NOMO-1 (cell line): ENCODE measurements around the gene MRPS21.
A peak's percentile ranks its signal among the peaks of the same experiment; 100 is the strongest.

Experiments
- DNase-seq, 2 experiments: peaks; one replicate each; lab custom pipeline; 2025; ENCODE audit not compliant: unreplicated experiment in 2 of 2; lab: John Stamatoyannopoulos, UW

MRPS21 gene

DNA sequence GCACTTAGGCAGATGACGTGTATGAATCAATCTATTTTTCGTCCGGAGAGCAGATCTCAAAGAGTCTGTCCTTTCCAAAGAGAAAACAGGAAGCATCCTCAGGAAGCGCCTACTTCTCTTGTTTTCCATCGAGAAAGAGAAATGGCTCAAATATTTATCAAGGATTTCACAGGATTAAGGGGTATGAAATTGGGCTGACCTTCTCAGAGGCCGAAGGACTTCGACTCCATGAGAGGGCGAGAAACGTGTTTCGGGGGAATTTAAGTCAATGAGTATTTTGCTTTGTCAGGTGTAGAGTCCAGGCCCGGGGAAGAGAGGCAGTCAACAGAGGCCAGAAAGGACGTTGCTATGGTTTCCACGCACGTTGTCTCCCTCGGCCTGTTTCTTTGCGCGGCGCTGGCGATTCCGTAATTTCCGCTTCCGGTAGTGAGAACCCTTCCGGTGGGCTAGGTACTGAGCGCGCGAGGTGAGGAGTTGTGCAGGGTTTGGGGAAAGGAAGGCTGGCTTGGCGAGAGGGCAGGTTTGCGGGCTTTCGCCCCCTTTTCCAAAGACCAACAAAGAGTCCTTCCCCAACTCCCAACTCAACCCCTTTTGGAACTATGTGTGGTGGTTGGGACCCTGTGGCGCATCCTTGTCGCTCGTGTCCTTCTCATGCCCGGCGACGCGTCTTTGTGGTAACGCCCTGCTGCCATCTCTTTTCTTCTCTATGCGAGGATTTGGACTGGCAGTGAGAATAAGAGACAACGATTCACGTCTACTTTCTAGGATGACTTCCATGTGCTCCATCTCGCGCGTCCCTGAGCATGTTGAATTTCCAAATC lies at the start of gene MRPS21:
MRPS21 (plus strand) TSS at position 429 of the 821 bp plus-strand sequence. CDS start 506 bp downstream, outside the sequence.
- peak; percentile 94 for DNase-seq

DNA sequence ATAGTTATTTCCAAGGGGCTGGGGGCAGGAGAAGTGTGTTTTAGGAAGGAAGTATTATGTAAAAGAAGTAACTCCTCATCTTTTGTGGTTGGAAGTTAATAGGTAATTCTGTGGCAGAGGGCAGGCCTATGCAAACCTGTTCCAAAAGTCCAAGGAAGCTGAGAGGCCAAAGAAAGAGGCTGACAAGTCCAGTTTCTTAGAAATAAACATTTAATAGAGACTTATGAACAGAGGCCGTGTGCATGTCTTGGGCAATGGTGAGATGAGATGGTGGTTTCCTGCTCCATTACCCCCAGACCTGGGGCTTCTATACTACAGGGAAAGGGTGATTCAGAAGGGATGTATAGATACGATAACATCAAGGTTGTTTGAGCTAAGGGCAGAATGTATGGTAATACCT lies 43.7 kb upstream of the MRPS21 start:
- DNase-seq: no peak

DNA sequence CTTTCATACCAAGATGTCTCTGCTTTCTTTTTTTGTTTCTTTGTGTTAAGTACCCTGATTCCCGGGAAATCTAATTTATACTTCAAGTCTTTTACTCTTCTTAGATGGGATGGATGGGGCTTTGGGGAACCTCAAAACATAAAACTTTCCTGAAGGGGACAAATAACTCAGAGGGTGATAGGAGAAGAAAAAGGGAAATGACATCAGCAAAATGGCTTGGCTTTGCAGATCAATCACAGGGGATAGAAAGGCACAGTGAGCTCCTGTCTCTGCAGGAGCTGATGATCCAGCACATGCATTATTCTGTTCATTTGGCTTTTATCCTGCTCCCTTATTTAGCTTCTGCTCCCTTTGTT lies 37.5 kb upstream of the MRPS21 start:
- DNase-seq: peak in 1 of 2 experiments; percentile 40

DNA sequence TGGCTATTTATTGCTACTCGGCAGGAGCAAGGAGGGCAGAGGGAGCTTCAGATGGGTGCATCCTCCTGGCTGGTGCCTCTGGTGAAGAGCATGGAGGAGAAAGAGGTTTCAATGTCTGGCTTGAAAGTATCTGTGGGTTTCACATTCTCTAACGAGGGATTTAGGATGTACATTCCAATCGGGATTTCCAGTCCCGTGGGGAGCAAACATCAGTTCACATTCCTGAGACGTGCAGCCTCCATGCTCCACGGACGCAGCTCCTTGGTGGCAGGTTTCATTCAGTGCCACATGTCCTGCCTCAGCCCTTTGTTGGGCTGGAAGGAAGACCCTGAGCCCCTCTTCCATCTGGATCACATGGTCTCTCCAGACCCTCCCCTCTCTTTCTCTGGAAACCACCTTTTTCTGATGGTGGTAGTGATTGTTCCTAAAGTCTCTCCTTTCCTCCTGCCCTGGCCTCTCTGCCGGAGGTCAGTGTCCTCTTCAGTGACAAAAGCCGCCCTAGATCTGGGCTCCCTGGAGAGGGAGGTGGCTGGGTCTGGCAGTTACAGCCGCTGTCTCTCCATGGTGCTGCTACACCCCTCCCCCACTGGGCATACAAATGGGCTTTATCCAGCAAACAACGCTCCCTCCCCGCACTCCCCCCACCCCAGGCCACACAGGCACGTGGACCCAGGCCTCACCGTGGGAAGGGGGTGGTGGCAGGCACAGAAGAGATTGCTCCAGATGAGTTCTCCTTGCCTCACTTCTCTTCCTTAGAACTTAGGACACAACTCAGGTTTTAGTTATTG lies 36.9 kb upstream of the MRPS21 start:
- DNase-seq: no peak

DNA sequence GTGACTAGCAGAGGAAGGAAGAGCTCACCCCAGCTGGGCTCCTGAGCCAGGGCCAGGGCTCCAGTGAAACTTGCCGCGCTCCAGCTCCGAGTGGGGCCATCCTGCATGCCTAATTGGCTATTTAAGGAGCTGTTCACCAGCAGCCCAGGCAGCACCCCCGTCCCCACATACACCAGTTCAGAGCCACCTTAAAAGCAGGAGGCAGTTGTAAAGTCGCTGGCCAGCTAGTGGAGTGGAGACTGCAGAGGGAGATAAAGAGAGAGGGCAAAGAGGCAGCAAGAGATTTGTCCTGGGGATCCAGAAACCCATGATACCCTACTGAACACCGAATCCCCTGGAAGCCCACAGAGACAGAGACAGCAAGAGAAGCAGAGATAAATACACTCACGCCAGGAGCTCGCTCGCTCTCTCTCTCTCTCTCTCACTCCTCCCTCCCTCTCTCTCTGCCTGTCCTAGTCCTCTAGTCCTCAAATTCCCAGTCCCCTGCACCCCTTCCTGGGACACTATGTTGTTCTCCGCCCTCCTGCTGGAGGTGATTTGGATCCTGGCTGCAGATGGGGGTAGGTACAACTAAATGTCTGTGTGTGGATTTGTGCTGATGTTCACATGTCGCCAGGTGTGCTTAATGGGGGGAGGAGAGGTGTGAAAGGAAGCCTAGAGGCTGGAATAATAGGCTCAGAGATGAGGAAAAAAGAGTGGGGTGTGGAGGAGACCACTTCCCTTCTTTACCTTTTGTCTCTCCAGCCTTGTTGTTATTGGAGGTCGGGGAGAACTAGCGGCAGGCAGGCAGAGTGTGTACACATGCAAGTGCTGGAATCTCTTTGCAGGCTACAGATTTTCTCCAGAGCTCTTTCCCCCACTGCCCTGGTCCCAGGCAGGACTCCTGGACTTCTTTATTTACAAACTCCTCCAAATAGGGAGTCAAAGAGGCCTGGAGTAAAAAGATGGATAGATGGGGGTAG lies 35.8 kb upstream of the MRPS21 start, which contains the start of gene CA14:
CA14 (plus strand) TSS at position 151 of the 962 bp plus-strand sequence; CDS start at position 506, 355 bp downstream.
- no peak for DNase-seq

DNA sequence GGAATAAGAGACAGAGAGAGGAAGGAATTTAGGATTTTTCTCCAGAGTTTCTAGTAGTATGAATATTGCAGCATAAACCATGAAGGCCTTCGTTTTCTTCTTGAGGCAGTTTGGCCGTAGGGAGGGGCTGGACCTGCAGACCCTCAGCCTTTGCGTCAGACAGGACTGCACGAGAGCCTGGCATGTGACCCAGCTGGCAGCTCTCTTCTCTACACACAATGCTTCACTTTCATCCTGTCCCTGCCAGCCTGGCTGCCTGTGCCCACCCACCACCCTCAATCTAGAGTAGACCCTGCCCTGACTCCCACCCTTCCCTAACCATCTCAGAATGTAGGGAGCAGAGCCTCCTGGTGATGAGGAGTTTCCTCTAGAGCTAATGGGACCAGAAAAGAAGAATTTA lies 34.4 kb upstream of the MRPS21 start:
- DNase-seq: no peak

DNA sequence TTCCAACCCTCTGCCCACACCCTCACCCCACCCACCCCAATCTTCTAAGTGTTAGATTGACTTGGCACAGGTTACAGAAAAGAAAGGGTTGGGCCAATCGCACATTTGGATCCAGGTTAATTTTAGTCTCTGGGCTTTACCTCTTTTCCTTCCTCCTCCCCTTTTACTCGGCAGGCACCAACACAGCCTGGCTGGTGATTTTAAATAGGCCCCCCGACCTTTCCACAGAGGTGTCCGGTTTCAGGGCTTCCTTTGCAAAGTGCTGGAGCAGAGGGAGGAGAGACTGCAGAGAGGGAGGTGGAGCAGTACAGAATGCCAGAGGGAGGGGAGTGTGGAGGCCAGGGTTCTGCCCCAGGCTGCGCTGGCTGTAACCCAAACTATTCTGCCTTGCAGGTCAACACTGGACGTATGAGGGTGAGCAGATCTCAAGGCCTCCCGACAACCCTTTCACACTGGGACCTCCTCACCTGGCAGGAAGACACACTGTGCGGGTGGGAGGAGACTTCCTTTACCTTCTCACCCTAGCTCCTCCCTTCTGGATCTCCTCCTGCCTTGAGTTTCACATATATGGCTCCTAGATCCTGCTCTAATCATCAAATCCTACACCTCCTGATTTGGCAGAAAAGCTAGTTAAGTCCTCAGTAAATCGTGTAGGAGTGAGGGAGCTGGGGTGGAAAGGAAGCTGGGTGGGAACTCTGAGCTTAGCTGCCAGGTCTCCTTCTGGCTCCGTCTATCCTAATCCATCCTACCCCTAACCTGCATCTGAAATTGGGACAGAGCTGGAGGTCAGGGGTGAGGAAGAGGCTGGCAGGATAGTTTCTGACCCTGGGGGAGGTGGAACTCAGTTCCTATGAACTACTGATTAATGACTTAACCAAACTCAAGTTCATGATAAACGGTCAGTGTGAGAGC lies 33.6 kb upstream of the MRPS21 start:
- no peak for DNase-seq

DNA sequence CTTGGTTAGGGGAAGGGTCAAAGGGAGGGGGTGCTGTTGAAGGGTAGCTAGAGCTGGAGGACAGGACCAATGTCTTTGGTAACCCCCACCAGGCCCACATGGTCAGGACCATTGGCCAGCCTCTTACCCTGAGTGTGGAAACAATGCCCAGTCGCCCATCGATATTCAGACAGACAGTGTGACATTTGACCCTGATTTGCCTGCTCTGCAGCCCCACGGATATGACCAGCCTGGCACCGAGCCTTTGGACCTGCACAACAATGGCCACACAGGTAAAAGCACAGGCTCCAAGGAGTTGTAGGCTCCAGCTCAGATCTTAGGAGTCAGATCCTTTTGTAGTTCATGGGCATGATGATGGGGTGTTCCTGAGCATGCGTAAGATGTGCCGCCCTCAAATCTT lies 32.3 kb upstream of the MRPS21 start:
- DNase-seq: no peak

DNA sequence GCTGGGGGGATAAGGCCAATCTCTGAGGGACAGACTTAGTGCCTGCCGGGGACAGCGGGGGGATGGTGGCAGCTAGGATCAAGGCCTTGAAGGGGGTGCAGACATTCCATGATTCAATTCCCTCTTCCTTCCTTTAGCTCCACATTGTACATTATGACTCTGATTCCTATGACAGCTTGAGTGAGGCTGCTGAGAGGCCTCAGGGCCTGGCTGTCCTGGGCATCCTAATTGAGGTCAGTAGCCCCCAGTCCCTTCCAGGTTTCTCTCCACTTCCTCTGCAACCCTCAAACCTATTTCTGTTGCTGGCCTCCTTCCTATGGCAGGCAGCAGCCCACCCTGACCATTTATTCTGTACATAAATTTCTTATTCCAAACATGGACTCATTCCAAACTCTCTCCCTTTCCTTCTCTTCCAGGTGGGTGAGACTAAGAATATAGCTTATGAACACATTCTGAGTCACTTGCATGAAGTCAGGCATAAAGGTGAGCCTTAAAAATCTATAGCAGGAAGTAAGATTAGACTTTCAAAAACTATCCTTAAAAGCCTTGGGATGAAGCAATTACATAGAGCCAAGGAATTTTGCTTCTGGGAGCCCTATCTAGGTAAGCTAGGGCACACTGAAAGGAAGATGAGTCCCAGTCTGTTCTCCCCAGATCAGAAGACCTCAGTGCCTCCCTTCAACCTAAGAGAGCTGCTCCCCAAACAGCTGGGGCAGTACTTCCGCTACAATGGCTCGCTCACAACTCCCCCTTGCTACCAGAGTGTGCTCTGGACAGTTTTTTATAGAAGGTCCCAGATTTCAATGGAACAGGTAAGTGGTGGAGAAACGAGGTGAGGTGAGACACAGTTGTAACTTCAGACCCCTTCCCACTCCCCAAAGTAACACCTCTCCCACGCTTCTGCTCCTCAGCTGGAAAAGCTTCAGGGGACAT lies 31.0 kb upstream of the MRPS21 start:
- no peak for DNase-seq

DNA sequence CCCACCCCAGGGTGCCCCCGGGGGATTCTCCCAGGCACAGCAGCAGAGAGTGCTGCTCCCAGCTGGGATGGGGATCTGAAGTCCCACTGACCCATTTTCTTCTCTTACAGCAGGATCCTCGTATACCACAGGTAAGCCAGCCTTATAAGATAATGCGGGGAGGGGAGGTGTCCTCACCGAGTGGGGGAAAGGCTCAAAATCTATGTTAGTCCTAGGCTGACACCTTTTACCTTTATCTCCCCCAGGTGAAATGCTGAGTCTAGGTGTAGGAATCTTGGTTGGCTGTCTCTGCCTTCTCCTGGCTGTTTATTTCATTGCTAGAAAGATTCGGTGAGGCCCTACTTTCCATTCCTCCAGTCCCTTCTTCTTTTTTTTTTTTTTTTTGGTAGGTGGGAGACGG lies 30.1 kb upstream of the MRPS21 start:
- DNase-seq: no peak

DNA sequence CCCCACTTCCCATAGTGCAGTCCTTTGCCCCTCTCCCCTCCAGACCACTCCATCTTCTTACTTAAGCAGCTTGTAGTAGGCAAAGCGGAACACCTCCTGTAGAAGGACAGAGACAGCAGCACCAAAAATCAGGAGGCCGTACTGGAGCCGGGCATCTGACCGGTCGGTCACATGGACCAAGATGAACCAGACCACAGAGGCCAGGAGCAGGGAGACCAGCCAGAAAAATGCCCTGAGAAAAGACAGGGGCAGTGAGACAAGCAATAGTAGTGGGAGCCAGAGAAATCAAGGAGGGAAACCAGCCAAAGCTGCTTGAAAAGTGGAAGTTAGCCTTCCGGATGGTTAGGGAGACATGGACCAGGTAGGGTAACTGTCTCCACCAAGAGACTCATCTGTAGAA lies 25.8 kb upstream of the MRPS21 start:
- no peak for DNase-seq

DNA sequence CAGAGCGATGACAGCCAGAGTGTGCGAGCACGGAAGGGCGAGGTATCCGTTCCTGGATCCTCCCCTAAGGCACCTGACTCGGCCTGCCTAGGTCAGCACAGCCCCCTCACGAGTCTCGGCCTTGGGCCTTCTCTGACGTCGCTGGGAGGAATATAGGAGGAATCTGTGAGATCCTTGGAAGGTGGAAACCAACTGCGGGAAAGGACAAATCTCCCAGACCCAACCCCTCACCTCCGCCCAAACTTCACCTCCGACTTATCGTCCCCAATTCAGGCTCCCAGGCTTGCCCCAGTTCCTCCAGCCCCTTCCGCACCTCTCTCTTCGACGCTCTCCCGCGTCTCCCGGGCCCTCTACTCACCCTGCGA lies 25.3 kb upstream of the MRPS21 start:
- DNase-seq: no peak

DNA sequence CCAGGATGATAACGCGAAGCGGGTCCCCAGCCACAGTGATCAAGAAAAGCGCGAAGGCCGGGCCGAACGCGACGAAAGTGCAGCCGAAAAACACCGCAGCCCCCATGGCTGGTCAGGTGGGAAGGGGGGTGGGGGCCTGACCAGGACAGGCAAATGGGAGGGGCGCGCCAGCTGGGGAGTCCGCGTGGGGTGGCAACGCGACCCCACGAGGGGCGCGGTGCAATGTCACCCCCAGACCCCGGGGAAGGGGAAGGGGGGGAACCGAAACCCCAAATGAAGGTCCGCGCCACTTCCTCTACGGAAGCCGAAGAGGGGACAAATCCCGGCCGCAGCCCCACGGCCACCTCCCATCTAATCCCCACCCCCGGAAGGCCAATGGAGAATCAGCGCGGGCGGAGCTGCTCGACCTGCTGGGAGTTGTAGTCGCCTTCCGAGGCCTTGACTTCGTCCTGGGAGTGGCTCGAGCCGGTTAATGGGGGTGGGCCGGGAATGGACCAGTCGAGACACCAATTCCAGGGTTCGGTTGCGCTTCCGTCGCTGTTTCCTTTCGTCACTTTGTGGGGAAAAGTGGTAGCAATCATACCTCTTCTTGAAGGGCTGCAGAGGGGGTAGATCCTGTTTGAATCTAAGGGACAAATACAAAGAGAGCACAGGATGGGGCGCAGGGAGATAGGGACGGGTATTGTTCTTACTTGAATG lies 24.8 kb upstream of the MRPS21 start, which contains the start of gene APH1A:
APH1A (minus strand) TSS at position 312 of the 699 bp plus-strand sequence; CDS start at position 106, 206 bp downstream.
- peak; percentile 95 to 98 for DNase-seq

DNA sequence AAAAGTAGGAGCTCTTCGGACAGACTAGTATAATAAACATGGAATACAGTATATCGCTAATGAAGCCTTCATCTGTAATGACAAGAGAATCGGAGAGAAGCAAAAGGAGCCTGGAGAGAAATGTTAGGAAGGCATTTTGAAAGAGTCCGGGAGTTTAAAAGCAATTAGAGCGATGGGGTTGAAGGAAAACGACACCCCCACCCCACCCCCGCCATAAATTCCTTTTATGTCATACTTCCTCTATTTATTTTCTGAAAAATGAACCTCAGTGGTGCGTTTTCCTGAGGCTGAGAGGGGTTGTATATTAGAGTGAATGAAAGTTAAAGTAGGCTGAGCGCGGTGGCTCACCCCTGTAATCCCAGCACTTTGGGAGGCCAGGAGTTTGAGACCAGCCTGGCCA lies 24.2 kb upstream of the MRPS21 start:
- DNase-seq: no peak

DNA sequence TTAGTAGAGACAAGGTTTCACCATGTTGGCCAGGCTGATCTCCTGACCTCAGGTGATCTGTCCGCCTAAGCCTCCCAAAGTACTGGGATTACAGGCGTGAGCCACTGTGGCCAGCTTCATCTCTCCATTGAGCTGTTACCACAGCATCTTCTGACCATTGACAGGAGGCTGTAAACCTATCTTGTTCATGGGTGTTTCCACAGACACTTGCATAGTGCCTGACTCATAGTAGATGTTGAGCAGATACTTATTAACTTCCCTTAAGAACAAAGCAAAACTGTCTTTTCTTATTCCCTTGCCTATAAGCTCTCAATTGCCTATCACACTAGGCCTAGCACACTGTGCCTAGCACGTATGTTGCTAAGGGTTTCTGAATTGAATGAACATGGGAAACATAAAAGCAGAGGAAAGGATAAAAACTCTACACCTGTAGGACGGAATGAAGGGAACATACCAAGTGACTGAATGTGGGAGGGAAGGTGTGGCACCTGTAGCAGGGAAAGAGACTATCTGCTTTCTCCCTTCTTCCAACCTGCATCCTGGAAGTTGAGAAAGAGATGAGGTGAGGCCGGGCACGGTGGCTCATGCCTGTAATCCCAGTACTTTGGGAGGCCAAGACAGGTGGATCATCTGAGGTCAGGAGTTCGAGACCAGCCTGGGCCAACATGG lies 22.2 kb upstream of the MRPS21 start:
- peak in 1 of 2 experiments; percentile 14 for DNase-seq

DNA sequence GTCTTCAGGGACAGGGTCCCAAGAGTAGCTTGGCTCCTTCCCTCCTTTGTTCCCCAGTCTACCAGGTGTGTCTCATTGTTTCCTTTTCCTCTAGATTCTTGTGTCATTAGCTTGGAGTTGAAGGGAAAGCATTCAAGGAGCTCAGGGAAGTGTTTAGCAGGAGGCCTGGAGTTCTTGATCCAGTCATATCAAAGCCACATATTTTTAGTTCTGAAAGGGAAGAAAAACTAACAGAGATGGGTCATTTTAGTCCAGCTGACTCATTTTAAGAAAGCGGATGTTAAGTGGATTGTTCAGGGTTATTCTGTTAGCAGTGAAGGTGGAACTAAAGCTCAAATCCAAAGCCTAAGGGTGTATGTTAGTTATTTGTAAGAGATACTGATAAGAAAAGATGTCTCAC lies 20.4 kb upstream of the MRPS21 start:
- DNase-seq: peak; percentile 22 to 74

DNA sequence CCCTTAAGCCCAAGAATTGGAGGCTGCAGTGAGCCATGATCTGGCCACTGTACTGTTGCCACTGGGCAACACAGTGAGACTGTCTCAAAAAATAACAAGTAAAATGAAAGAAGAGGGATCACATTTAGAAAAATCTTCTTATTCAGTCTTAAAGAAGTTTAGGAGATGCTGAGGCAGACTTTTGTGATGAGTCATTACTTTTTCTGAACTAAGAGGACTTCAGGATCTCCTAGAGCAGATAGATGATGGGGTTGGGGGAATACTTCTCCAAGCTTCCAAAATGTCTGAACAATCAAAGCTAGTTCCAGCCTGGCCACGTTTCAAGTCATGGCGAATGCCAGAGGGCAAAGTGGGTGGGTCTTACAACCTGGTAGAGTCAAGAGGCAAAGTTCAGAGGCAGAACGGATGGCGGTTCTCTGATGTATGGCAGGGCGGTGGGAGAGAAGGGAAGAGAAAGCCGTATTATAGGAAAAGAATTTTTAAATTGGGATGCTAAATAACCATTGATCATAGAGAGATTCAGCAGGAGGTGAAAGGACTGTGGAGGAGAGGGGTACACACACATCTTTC lies 13.4 kb upstream of the MRPS21 start:
- DNase-seq: no peak
